EL (cell line): ENCODE results near the gene CHSY3.

Source experiments
- DNase-seq: peaks from one replicate; pipeline ENCODE4 v3.0.0-alpha.2; 2016

The CHSY3 gene

GRCh38 chr5:129904102-129904666 lies at the start of gene CHSY3:
Gene CHSY3 (plus strand): TSS chr5:129904465.
- peak; percentile 67 for DNase-seq

- DNase-seq = no peak
Observed at GRCh38 chr5:129856325-129856724, 47.9 kb upstream of the CHSY3 start.

- DNase-seq = no peak
Observed at GRCh38 chr5:129857116-129857515, 47.1 kb upstream of the CHSY3 start.

GRCh38 chr5:129858131-129858675 lies 46.1 kb upstream of the CHSY3 start:
- no peak for DNase-seq

GRCh38 chr5:129884322-129884721 lies 19.9 kb upstream of the CHSY3 start:
- no peak for DNase-seq

GRCh38 chr5:129899454-129899853 lies 4.8 kb upstream of the CHSY3 start:
- no peak for DNase-seq

GRCh38 chr5:129902816-129903215 lies 1.4 kb upstream of the CHSY3 start:
- no peak for DNase-seq

GRCh38 chr5:129903466-129904101 lies 681 bp upstream of the CHSY3 start:
- no peak for DNase-seq

GRCh38 chr5:129904667-129905472 lies 605 bp downstream of the CHSY3 start:
- DNase-seq = peak; percentile 13

- DNase-seq = no peak
Observed at GRCh38 chr5:129905473-129906176, 1.4 kb downstream of the CHSY3 start.

- DNase-seq = no peak
Observed at GRCh38 chr5:129906177-129906887, 2.1 kb downstream of the CHSY3 start.

GRCh38 chr5:129909225-129909624 lies 5.0 kb downstream of the CHSY3 start:
- DNase-seq = no peak

- no peak for DNase-seq
Observed at GRCh38 chr5:129912601-129913255, 8.5 kb downstream of the CHSY3 start.

- DNase-seq = no peak
Observed at GRCh38 chr5:129915415-129915814, 11.2 kb downstream of the CHSY3 start.

GRCh38 chr5:129917224-129917623 lies 13.0 kb downstream of the CHSY3 start:
- DNase-seq = no peak

- no peak for DNase-seq
Observed at GRCh38 chr5:129921204-129921603, 16.9 kb downstream of the CHSY3 start.

- no peak for DNase-seq
Observed at GRCh38 chr5:129930221-129930620, 26.0 kb downstream of the CHSY3 start.

GRCh38 chr5:129935626-129936025 lies 31.4 kb downstream of the CHSY3 start:
- DNase-seq = no peak

GRCh38 chr5:129938077-129938476 lies 33.8 kb downstream of the CHSY3 start:
- DNase-seq = no peak

- no peak for DNase-seq
Observed at GRCh38 chr5:129943936-129944335, 39.7 kb downstream of the CHSY3 start.

- DNase-seq = no peak
Observed at GRCh38 chr5:129945028-129945427, 40.8 kb downstream of the CHSY3 start.

- DNase-seq = no peak
Observed at GRCh38 chr5:129945774-129946270, 41.6 kb downstream of the CHSY3 start.
